ENCODE measurements around the gene CTSO. TPM values are rescaled to one million over a fixed set of nuclear protein-coding genes. Genes with fewer than 3 reads are reported as not detected.

The CTSO gene
- total and polyA plus RNA-seq, 10 donors, result 8.0 to 48.7 (median 25.6) TPM

GRCh38 chr4:155973639-155974475 lies 20.2 kb upstream of the CTSO start:
- intact Hi-C loops (cut with DNase I; ENCODE audit: low total_unique reads), result no loop called here
- Histone ChIP-seq H3K4me3 (no peak overlapping the region), H3K9me3 (peaks cover 0 to 6% (median 2%) of the 10 kb centered on the region in 8 donors), H3K27ac (no peak overlapping the region), H3K4me1 (no peaks in the 10 kb centered on the region), H3K36me3 (no peaks in the 10 kb centered on the region), H3K27me3 (replicated peaks in 1 of 7) (no peaks in the 10 kb centered on the region)
- no peak for DNase-seq
- TF ChIP-seq CTCF (IDR thresholded peaks at IDR 0.05 in 8 of 11, conservative IDR thresholded peaks at IDR 0.05 in 3 of 11), result no peak
- no peak for TF ChIP-seq POLR2A (IDR thresholded peaks at IDR 0.05)
- TF ChIP-seq POLR2AphosphoS5 (IDR thresholded peaks at IDR 0.05), result no peak
- 61 to 78% (median 69%) methylated on average over 8 of the region's 8 CpGs for WGBS, 5 donors

- WGBS, 5 donors, result 42 to 52% (median 48%) methylated on average over 4 of the region's 4 CpGs
- DNase-seq, result no peak
- Histone ChIP-seq H3K36me3 (no peaks in the 10 kb centered on the region), H3K4me1 (no peaks in the 10 kb centered on the region), H3K9me3 (no peaks in the 10 kb centered on the region), H3K27me3 (replicated peaks in 1 of 7) (no peaks in the 10 kb centered on the region), H3K4me3 (no peak overlapping the region), H3K27ac (no peak overlapping the region)
- intact Hi-C loops (cut with DNase I; ENCODE audit: low total_unique reads), result no loop called here
- TF ChIP-seq CTCF (IDR thresholded peaks at IDR 0.05 in 8 of 11, conservative IDR thresholded peaks at IDR 0.05 in 3 of 11) (no peak), POLR2AphosphoS5 (IDR thresholded peaks at IDR 0.05) (no peak), POLR2A (IDR thresholded peaks at IDR 0.05) (no peak)
Observed at GRCh38 chr4:155972098-155972497, 18.4 kb upstream of the CTSO start.

GRCh38 chr4:155966731-155967395 lies 13.2 kb upstream of the CTSO start:
- intact Hi-C loops (cut with DNase I; ENCODE audit: low total_unique reads), result no loop called here
- no peak for TF ChIP-seq POLR2AphosphoS5 (IDR thresholded peaks at IDR 0.05)
- TF ChIP-seq CTCF (IDR thresholded peaks at IDR 0.05 in 8 of 11, conservative IDR thresholded peaks at IDR 0.05 in 3 of 11), result no peak
- no peak for TF ChIP-seq POLR2A (IDR thresholded peaks at IDR 0.05)
- Histone ChIP-seq H3K4me3 (no peak overlapping the region), H3K27ac (no peak overlapping the region), H3K9me3 (no peaks in the 10 kb centered on the region), H3K36me3 (no peaks in the 10 kb centered on the region), H3K27me3 (replicated peaks in 1 of 7) (no peaks in the 10 kb centered on the region), H3K4me1 (no peaks in the 10 kb centered on the region)
- 81 to 91% (median 85%) methylated on average over 3 of the region's 3 CpGs for WGBS, 5 donors
- DNase-seq, result no peak

GRCh38 chr4:155966171-155966570 lies 12.5 kb upstream of the CTSO start:
- intact Hi-C loops (cut with DNase I; ENCODE audit: low total_unique reads), result no loop called here
- no peak for DNase-seq
- Histone ChIP-seq H3K4me1 (no peaks in the 10 kb centered on the region), H3K4me3 (no peak overlapping the region), H3K27ac (no peak overlapping the region), H3K27me3 (replicated peaks in 1 of 7) (no peaks in the 10 kb centered on the region), H3K36me3 (no peaks in the 10 kb centered on the region), H3K9me3 (no peaks in the 10 kb centered on the region)
- WGBS, 5 donors, result 68 to 89% (median 76%) methylated on average over 2 of the region's 2 CpGs
- TF ChIP-seq CTCF (IDR thresholded peaks at IDR 0.05 in 8 of 11, conservative IDR thresholded peaks at IDR 0.05 in 3 of 11), result no peak
- no peak for TF ChIP-seq POLR2A (IDR thresholded peaks at IDR 0.05)
- no peak for TF ChIP-seq POLR2AphosphoS5 (IDR thresholded peaks at IDR 0.05)
